Right lobe of liver (tissue), 4 donors: ENCODE measurements around the gene KRI1.

ENCODE experiments used
- POLR2A ChIP-seq: fragments of 450-650 bp; IDR thresholded peaks from one replicate; pipeline ENCODE4 v1.6.1; 2017; ENCODE audit warnings: antibody characterized with exemption, mild to moderate bottlenecking
- TF ChIP-seq, protein P1 (sequence below), 4 donors: fragments of 200-600 bp in 3 of 4; fragments of 450-650 bp in 1 of 4; IDR thresholded peaks; one replicate each; pipeline versions ENCODE4 v1.5.1 to v1.8.0; 2016 to 2022; ENCODE audit warnings: antibody characterized with exemption in 4 of 4, mild to moderate bottlenecking in 2 of 4
- donor health status: DM: no; HTN: no; CAD: no.
- donor health status: DM: no; HTN: no; CAD: no.
- donor health status: DM: no; HTN: yes; CAD: no.

DNA sequence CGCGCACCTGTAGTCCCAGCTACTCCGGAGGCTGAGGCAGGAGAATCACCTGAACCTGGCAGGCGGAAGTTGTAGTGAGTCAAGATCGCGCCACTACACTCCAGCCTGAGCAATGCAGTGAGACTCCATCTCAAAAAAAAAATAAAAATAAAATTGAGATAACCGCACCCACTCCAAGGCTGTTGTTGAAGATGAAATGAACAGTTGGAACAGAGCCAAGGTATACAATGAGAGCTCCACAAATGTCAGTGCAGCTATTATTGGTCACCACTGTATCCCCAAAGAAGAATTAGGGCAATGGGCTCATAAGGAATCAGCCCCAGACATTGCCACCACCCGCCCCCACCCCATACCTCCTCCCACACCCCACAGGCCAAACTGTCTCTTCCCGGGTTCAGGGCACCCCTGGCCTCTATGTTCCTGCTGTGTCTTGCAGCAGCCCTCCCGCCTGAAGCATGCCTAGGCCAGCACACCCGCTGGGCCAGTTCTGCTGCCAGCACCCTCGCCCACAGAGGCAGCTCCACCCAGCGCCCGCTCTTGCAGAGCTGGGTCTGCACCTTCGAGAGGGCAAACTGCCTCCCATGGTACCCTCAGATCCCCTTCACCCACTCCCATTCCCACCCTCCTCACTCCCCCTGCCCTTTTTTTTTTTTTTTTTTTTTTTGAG lies 45.0 kb downstream of the KRI1 start:
- TF ChIP-seq, protein P1, sequence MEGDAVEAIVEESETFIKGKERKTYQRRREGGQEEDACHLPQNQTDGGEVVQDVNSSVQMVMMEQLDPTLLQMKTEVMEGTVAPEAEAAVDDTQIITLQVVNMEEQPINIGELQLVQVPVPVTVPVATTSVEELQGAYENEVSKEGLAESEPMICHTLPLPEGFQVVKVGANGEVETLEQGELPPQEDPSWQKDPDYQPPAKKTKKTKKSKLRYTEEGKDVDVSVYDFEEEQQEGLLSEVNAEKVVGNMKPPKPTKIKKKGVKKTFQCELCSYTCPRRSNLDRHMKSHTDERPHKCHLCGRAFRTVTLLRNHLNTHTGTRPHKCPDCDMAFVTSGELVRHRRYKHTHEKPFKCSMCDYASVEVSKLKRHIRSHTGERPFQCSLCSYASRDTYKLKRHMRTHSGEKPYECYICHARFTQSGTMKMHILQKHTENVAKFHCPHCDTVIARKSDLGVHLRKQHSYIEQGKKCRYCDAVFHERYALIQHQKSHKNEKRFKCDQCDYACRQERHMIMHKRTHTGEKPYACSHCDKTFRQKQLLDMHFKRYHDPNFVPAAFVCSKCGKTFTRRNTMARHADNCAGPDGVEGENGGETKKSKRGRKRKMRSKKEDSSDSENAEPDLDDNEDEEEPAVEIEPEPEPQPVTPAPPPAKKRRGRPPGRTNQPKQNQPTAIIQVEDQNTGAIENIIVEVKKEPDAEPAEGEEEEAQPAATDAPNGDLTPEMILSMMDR (IDR thresholded peaks at IDR 0.05), result no peak
- no peak for TF ChIP-seq POLR2A
